HCT116 (cell line): Measurements from ENCODE around the gene NEK9. TPM values are rescaled to one million over a fixed set of nuclear protein-coding genes. Genes with fewer than 3 reads are reported as not detected.
"Not testable (repeated sequence)": the region's sequence is repeated elsewhere in the genome, so short reads cannot be mapped to it uniquely, and the experiment has no call there.

ENCODE experiments used
- ATAC-seq: fragments of 200-7000 bp; cut with Tn5 transposase; 2 replicates; pipeline ENCODE4 v1.9.1; 2020; ENCODE audit warnings: mild to moderate bottlenecking, moderate library complexity
- BruUV-seq: library from RNA; stranded (reverse); fragments of 400-500 nt; replicated peaks from 2 replicates; lab custom pipeline; 2021; lab: Mats Ljungman, UMichigan
- CTCF ChIA-PET: fragments of 300-600 bp; sonication (Branson Sonifier 250); formaldehyde crosslinking; loops from one replicate; lab custom pipeline; 2021; ENCODE audit warnings: antibody characterized with exemption; lab: Charles Lee
- POLR2A ChIA-PET: fragments of 300-600, 350-600 bp; sonication (Branson Sonifier 250); formaldehyde crosslinking; loops from one replicate; lab custom pipeline; 2021; ENCODE audit warnings: antibody characterized with exemption; lab: Charles Lee
- RAD21 ChIA-PET, 2 experiments: fragments of 300-600 bp; sonication (Branson Sonifier 250); formaldehyde crosslinking; loops; one replicate each; lab custom pipeline; 2023; ENCODE audit warnings: low total read pairs in 2 of 2; ENCODE audit not compliant: uncharacterized antibody in 2 of 2, unreplicated experiment in 2 of 2, low non-redundant PET in 1 of 2; lab: Charles Lee
- DNase-seq: peaks from one replicate; pipeline ENCODE4 v3.0.0-alpha.2; 2010; ENCODE audit warnings: low read depth, low spot score
- H2AFZ ChIP-seq: fragments of 200-600 bp; shearing (Covaris generic), sonication (generic); 2 replicates; pipeline ENCODE4 v1.6.1; 2017; ENCODE audit warnings: low read depth, mixed run types, mixed read lengths, antibody characterized with exemption, low read length; ENCODE audit not compliant: poor library complexity, severe bottlenecking
- H3K27ac ChIP-seq: 2 replicates; pipeline ENCODE4 v1.5.1; 2012; ENCODE audit warnings: low read depth, low read length
- H3K27me3 ChIP-seq: fragments of 200-600 bp; sonication (generic); 2 replicates; pipeline ENCODE4 v1.6.1; 2016; ENCODE audit warnings: mixed run types, low read length, mixed read lengths; ENCODE audit not compliant: insufficient read depth
- H3K36me3 ChIP-seq, 2 experiments: fragments of 200-500 bp in 1 of 2; fragments of 200-600 bp in 1 of 2; sonication (Bioruptor generic) in 1 of 2; sonication (generic) in 1 of 2; 2 replicates each; pipeline versions ENCODE4 v1.5.1 to v1.6.1; 2014 to 2016; ENCODE audit warnings: low read length in 2 of 2, inconsistent platforms in 1 of 2, mixed read lengths in 1 of 2, mixed run types in 1 of 2; ENCODE audit not compliant: insufficient read depth in 2 of 2, control insufficient read depth in 1 of 2
- H3K4me1 ChIP-seq, 2 experiments: fragments of 200-600 bp in 1 of 2; sonication (generic) in 1 of 2; 2 replicates each; pipeline versions ENCODE4 v1.5.1 to v1.6.1; 2012 to 2017; ENCODE audit warnings: low read length in 2 of 2, inconsistent platforms in 1 of 2, mild to moderate bottlenecking in 1 of 2, mixed read lengths in 1 of 2, mixed run types in 1 of 2, moderate library complexity in 1 of 2; ENCODE audit not compliant: insufficient read depth in 2 of 2, control insufficient read depth in 1 of 2
- H3K4me2 ChIP-seq: fragments of 200-600 bp; sonication (generic); 2 replicates; pipeline ENCODE4 v1.6.1; 2017; ENCODE audit warnings: mixed run types, low read length, mixed read lengths
- H3K4me3 ChIP-seq, 2 experiments: fragments of 200-600 bp in 1 of 2; sonication (generic) in 1 of 2; replicated peaks in 1 of 2; 2 replicates each; pipeline ENCODE4 v1.5.1; 2011 to 2016; ENCODE audit warnings: low read length in 2 of 2, control low read depth in 1 of 2, low read depth in 1 of 2, mild to moderate bottlenecking in 1 of 2, mixed read lengths in 1 of 2, mixed run types in 1 of 2
- H3K79me2 ChIP-seq: fragments of 200-600 bp; sonication (generic); 2 replicates; pipeline ENCODE4 v1.6.1; 2017; ENCODE audit warnings: mild to moderate bottlenecking, mixed run types, low read length, moderate library complexity, mixed read lengths; ENCODE audit not compliant: insufficient read depth
- H3K9ac ChIP-seq: fragments of 200-600 bp; sonication (generic); 2 replicates; pipeline ENCODE4 v1.6.1; 2016; ENCODE audit warnings: low read length, mixed read lengths
- H3K9me2 ChIP-seq: fragments of 200-600 bp; sonication (generic), shearing (Covaris generic); 2 replicates; pipeline ENCODE4 v1.6.1; 2017; ENCODE audit warnings: mixed run types, mild to moderate bottlenecking, moderate library complexity; ENCODE audit not compliant: insufficient read depth
- H3K9me3 ChIP-seq, 2 experiments: fragments of 200-500 bp in 1 of 2; fragments of 200-600 bp in 1 of 2; sonication (Bioruptor generic) in 1 of 2; sonication (generic) in 1 of 2; 2 replicates each; pipeline ENCODE4 v1.6.1; 2014 to 2017; ENCODE audit warnings: low read length in 2 of 2, mixed read lengths in 2 of 2, inconsistent platforms in 1 of 2, low read depth in 1 of 2, mild to moderate bottlenecking in 1 of 2, mixed run types in 1 of 2, moderate library complexity in 1 of 2; ENCODE audit not compliant: control insufficient read depth in 1 of 2, insufficient read depth in 1 of 2
- H4K20me1 ChIP-seq: fragments of 200-600 bp; sonication (generic), shearing (Covaris generic); 2 replicates; pipeline ENCODE4 v1.6.1; 2017; ENCODE audit warnings: mixed run types, mild to moderate bottlenecking, moderate library complexity; ENCODE audit not compliant: insufficient read depth
- ELF1 ChIP-seq: IDR thresholded peaks from 2 replicates; pipeline ENCODE4 v1.6.1; 2012; ENCODE audit warnings: low read depth, borderline replicate concordance
- POLR2A ChIP-seq: IDR thresholded peaks from 2 replicates; pipeline ENCODE4 v1.7.0; 2011; ENCODE audit warnings: borderline replicate concordance; ENCODE audit not compliant: insufficient read depth, insufficient read length; ENCODE audit errors: extremely low read depth
- intact Hi-C: fragments of 100-400 bp; cut with micrococcal nuclease; formaldehyde crosslinking; loops from 2 replicates; pipeline ENCODE4 v1.10.0; 2022
- total RNA-seq: library from RNA; stranded (reverse); gene quantifications from one replicate; pipeline ENCODE4 v1.2.1, GENCODE V29; 2021; ENCODE audit not compliant: unreplicated experiment
- TF ChIP-seq, protein P1 (sequence below): IDR thresholded peaks from 2 replicates; pipeline ENCODE4 v1.6.1; 2012

NEK9 gene
- total RNA-seq, 1 experiment from 2014 or later = 64.4 TPM

DNA sequence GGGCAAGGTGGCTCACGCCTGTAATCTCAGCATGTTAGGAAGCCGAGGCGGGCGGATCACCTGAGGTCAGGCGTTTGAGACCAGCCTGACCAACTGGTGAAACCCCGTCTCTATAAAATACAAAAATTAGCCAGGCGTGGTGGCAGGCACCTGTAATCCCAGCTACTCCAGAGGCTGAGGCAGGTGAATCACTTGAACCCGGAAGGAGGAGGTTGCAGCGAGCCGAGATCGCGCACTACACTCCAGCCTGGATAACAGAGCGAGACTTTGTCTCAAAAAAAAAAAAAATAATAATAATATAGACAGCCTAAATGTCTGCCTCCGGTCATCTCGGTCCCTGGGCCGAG, 599 bp upstream of the NEK9 start:
- Histone ChIP-seq H3K4me3 (peak overlapping the region; percentile 78 to 86), H3K4me1 (peaks cover 33 to 43% of the 10 kb centered on the region in 2 experiments), H3K27ac (peak overlapping the region; percentile 94), H3K4me2 (peak overlapping the region; percentile 93), H3K9ac (peak overlapping the region; percentile 97), H3K79me2 (peaks cover 50% of the 10 kb centered on the region)
- not testable (repeated sequence) for DNase-seq, H2AFZ ChIP-seq, H3K9me3 ChIP-seq, H3K27me3 ChIP-seq, H3K36me3 ChIP-seq, BruUV-seq, H3K9me2 ChIP-seq, H4K20me1 ChIP-seq
- CTCF ChIA-PET = interaction anchor here (1.2 kb wide), 1 partner anchor 204 kb away, joined by 3 read pairs; the partner anchor contains the start of gene RPS6KL1
- TF ChIP-seq ELF1 = peak; percentile 16; the same call in 1 of the 2 replicates
- RAD21 ChIA-PET = interaction anchor here in 1 of 2 experiments (0.6 kb wide), 1 partner anchor 206 kb away, joined by 4 read pairs; no protein-coding TSS in a partner anchor
- POLR2A ChIA-PET = interaction anchor here (2.4 kb wide), 1 partner anchor 168 kb away, joined by 10 read pairs; no protein-coding TSS in a partner anchor
- intact Hi-C loops = loop anchor here (5.0 kb wide), 1 partner anchor 435 kb away; no protein-coding TSS in a partner anchor
- peak; percentile 35 for ATAC-seq

DNA sequence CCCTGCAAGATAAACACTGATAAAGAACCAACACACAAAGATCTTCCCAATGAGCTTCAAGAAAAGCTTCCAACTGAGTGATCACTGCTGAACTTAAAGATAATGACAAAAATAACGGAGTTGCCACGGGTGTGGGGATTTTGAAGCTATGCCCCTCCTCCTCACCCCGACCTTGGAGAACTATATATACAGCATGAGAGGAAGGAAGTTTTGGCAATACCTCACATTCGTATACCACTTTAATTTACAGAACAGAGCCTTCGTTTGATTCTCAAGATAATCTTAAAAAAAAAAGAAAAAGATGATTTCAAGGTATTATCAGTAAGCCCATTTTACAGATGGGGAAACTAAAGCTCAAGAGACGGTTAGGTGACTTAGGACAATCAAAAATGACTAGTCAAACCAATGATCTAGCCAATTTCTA, 715 bp downstream of the NEK9 start:
- H3K79me2 ChIP-seq = peaks cover 46% of the 10 kb centered on the region
- ATAC-seq = no peak
- CTCF ChIA-PET = interaction anchor here (1.2 kb wide), 1 partner anchor 203 kb away, joined by 3 read pairs; the partner anchor contains the start of gene RPS6KL1
- intact Hi-C loops = loop anchor here (5.0 kb wide), 1 partner anchor 436 kb away; no protein-coding TSS in a partner anchor
- H3K4me2 ChIP-seq = peak overlapping the region; percentile 93
- H3K9me3 ChIP-seq = no peaks in the 10 kb centered on the region
- RAD21 ChIA-PET = no interaction called here
- peak overlapping the region; percentile 97 for H3K9ac ChIP-seq
- no peak overlapping the region for H2AFZ ChIP-seq
- TF ChIP-seq POLR2A = peak; percentile 7
- TF ChIP-seq, protein P1, sequence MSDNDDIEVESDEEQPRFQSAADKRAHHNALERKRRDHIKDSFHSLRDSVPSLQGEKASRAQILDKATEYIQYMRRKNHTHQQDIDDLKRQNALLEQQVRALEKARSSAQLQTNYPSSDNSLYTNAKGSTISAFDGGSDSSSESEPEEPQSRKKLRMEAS = no peak
- no peak for DNase-seq
- H3K4me3 ChIP-seq = peak overlapping the region; percentile 78 to 86
- no peaks in the 10 kb centered on the region for H3K27me3 ChIP-seq
- H3K9me2 ChIP-seq = no peaks in the 10 kb centered on the region
- peaks cover 33 to 43% of the 10 kb centered on the region in 2 experiments for H3K4me1 ChIP-seq
- no TSS peak for BruUV-seq
- POLR2A ChIA-PET = interaction anchor here (2.4 kb wide), 1 partner anchor 169 kb away, joined by 10 read pairs; no protein-coding TSS in a partner anchor
- no peaks in the 10 kb centered on the region for H3K36me3 ChIP-seq
- H4K20me1 ChIP-seq = no peaks in the 10 kb centered on the region
- H3K27ac ChIP-seq = peak overlapping the region; percentile 94
